Gastrocnemius medialis (tissue), 4 donors: ENCODE results near the gene ROPN1L.

Source experiments
- CTCF ChIP-seq, 5 experiments: fragments of 450-650 bp in 3 of 5; fragments of 200-600 bp in 2 of 5; sonication (generic) in 2 of 5; IDR thresholded peaks in 4 of 5; conservative IDR thresholded peaks in 1 of 5; 1 replicate in 4 of 5; 2 replicates in 1 of 5; pipeline ENCODE4 v1.5.1; 2016 to 2019; ENCODE audit warnings: antibody characterized with exemption in 5 of 5, mild to moderate bottlenecking in 3 of 5, moderate library complexity in 3 of 5
- POLR2A ChIP-seq, 2 donors: fragments of 450-650 bp; IDR thresholded peaks; one replicate each; pipeline ENCODE4 v1.6.1; 2017; ENCODE audit warnings: antibody characterized with exemption in 2 of 2, mild to moderate bottlenecking in 2 of 2, moderate library complexity in 2 of 2

GRCh38 chr5:10406651-10407050, 35.0 kb upstream of the ROPN1L start:
- TF ChIP-seq CTCF (IDR thresholded peaks at IDR 0.05 in 4 of 5, conservative IDR thresholded peaks at IDR 0.05 in 1 of 5) (no peak), POLR2A (IDR thresholded peaks at IDR 0.05) (no peak)
